ENCODE measurements around the gene SYMPK.
"Not testable (repeated sequence)": the region's sequence is repeated elsewhere in the genome, so short reads cannot be mapped to it uniquely, and the experiment has no call there.

Gene SYMPK

GRCh38 chr19:45862564-45863334 is at the start of gene SYMPK:
Gene SYMPK (minus strand): TSS chr19:45863147. CDS start chr19:45854495, 8,652 bp downstream.
- DNase-seq, result peak; percentile 100

GRCh38 chr19:45911291-45911690 is 48.3 kb upstream of the SYMPK start:
- no peak for DNase-seq

GRCh38 chr19:45908956-45909355 is 46.0 kb upstream of the SYMPK start:
- DNase-seq, result no peak

- DNase-seq, result no peak
Measured at GRCh38 chr19:45906221-45906620, 43.3 kb upstream of the SYMPK start.

GRCh38 chr19:45905011-45905410 is 42.1 kb upstream of the SYMPK start:
- DNase-seq, result no peak

DNA sequence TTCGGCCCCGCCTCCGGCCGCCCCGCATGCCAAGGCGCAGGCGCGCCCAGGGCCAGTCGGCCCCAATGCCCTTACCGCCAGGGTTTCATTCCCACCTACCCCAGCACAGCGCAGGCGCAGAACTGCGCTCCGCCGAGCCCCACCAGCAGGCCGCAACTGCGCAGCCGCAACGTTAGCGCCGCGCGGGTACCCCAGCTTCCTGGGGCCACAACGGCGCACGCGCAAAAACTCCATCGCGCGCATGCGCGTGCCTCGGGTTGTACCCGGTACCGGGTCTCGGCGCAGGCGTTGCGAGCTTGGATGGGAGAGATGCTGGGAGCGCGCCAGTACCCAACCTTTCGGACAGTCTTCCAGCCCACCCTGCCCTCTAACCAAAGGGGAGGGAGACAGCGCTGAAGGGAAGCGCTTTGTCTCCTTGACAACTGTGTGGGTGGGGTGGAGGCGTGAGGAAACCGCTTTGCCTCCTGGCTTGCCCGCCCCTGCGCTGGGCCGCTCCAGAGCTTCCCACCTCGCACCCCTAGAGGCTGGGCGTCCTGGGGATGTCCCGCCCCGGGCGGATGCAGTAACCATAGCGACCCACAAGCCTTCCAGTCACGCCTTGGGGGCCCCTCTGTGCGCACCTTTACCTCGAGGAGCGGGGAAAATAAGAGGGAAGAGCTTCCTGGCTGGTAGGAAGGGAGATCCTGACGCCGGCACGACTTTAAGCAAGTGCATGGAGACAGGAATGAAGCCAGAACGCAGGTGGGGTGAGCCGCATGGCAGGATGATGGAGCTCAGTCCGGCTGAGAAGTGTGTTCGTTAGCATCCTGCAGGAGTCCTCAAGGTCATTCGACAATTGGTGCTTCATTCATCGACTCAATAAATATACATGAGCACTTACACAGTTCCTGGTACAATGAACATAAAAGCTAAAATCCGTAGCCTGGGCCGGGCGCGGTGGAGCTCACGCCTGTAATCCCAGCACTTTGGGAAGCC is 40.0 kb upstream of the SYMPK start:
- peak; percentile 100 for DNase-seq

DNA sequence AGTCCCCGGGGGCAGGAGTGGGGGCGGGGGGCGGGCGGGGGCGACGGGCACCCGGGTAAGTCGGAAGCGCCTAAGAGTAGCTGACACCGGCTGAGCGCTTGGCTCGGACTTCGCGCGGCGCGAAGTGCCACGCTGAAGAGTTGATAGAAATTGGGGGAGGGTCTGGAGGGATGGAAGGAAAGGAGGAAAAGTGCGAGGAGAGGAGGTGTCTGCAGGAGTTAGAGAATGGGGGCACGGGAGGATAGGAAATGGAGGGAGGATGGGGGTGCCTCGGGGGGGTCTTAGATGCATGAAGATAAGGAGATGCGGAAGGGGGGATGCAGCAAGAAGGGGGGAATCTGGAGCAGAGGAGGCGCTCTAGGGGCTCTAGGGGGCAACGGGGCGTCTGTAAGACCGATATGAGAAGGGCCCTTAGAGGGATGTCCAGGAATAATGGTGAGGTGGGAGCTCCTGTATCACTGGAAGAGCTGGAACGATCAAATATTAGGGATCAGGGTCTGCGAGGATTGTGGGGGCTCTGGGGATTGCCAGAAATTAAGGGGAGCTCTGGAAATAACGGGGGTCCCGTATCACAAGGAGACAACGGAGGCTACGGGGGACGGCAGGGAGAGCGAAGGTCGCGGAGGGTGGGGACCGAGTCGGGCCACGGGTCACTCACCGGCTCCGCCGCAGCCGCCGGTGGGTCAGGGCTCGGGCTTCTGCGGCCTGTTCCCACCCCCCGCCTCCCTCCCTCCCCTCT is 39.1 kb upstream of the SYMPK start, which contains the start of gene MYPOP:
Gene MYPOP, minus strand, starts transcription at position 702 of the 739 bp plus-strand sequence. CDS start 840 bp downstream, outside the sequence.
- DNase-seq, result no peak

DNA sequence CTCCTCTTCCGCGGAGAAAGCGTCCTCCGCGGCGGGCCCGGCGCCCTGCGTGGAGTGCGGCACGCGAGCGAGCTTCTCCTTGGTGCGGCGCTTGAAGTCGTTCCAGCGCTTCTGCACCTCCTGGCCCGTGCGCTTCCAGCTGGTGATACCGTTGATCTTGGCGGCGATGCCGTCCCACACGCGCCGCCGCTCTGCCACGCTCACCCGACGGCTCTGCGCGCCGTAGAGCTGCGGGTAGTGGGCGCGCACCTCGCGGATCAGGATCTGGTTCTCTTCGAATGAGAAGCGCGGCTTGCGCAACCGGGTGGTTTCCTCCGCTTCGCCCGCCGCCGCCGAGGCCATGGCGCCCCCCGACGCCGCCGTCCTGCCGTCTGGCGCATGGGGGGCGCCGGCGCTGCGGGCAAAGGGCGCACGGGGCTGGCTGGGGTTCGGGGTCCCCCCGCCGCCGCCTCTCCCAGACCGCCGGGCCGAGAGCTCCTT is 38.5 kb upstream of the SYMPK start:
- DNase-seq, result peak; percentile 70

- DNase-seq, result no peak
Measured at GRCh38 chr19:45900738-45901431, 37.9 kb upstream of the SYMPK start.

DNA sequence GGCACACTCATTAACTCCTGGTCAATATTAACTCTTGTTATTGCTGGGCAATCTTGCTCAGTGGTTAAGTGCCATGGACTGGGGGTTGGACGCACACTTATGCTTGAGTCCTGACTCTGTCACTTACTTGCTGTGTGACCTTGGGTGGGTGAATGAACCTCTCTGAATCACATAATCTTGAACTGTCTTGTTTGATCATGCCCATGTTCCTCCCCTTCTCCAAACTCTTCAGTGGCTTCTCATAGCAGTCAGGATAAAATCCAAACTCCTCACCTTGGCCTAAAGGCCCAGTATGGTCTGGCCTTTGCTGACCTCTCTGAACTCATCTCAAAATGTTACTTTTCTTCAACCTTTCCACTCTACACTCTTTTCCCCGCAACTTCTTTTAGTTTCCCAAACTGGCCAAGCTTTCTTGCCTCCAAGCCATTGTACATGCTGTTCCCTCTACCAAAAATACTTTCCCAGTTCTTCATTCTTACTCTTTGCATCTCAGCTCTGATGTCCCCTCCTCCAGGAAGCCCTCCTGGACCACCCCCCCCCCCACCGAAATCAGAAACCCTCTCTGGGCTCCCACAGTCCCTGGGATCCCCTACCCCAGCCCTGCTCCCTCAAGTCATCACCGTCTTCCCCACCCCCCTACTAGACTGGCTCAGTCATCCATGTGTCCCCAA is 37.1 kb upstream of the SYMPK start:
- DNase-seq, result no peak

- no peak for DNase-seq
Measured at GRCh38 chr19:45899253-45899652, 36.3 kb upstream of the SYMPK start.

DNA sequence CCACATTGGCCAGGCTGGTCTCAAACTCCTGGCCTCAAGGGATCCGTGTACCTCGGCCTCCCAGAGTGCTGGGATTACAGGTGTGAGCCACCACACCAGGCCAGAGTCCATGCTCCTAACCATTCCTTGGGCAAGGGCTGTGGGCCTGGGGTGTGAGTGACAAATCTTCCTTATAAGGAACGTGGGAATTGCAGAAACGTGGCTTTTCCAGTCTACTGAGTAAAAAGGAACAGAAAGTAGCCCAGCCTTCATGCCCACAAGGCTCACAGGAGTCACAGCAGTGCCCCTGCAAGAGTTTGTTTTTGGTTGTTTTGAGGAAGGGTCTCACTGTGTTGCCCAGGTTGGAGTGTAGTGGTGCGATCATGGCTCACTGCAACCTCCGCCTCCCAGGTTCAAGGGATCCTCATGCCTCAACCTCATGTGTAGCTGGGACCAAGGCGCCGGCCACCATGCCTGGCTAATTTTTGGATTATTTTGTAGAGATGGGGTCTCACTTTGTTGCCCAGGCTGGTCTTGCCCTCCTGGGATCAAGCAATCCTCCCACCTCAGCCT is 34.4 kb upstream of the SYMPK start:
- DNase-seq, result no peak

GRCh38 chr19:45895983-45896599 is 33.1 kb upstream of the SYMPK start:
- not testable (repeated sequence) for DNase-seq

GRCh38 chr19:45895519-45895972 is 32.6 kb upstream of the SYMPK start:
- DNase-seq, result no peak

- DNase-seq, result no peak
Measured at GRCh38 chr19:45890877-45891276, 27.9 kb upstream of the SYMPK start.

- DNase-seq, result no peak
Measured at GRCh38 chr19:45889210-45889885, 26.4 kb upstream of the SYMPK start.

DNA sequence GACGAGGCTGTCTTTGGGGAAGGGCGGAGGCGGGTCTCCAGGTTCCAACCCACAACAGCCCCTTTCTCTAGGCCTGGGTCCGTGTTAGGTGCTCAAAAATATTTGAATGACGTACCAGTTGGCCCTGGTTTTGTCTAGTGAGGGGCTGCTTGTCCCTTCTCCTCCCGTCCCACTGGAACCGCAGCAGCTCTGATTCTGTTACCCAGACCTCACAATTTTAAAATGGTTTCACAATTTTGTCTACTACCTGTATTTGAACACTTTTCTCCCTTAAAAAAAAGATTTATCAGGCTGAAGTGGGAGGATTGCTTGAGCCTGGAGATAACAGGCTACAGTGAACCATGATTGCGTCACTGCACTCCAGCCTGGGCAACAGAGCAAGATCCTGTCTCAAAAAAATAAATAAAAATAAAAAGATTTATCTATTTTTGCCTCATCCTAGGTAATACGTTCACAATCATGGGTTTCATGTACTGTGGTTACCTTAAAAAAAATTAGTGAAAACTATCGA is 24.3 kb upstream of the SYMPK start:
- no peak for DNase-seq

DNA sequence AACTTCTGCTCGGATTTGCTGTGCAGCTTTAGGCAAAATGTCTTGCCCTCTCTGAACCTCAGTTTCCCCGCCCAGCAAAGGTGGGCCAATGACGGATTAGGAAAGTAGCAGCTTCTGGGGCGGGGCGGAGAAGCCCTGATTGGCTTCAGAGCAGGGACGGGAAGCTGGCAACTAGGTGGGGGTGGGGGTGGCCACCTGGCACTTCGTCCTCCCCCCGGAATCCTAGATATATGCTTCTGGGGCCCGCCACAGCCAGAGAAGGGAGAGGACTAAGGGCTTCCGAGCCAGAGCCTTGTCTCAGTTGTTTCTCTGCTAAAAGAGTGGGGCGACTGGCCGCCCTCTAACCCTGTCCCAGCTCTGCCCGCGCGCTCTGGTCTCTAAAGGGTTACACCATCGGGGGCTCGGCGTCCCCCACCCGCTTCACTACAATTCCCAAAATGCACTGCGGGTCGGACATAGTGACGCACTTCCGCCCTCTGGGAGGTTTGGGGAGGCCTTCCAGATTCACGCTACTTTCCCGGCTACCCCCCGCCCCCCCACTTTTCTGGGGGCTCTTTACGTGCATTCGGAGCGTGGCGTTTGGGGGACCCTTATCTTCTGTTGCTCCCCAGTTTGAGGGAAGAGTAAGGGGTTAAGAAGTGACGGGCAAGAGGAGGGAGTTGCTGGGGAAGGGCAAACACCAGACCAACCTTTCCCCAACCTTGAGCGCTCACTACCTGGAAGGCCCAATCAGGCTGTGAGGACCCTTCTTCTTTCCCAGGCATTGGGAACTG is 23.7 kb upstream of the SYMPK start:
- DNase-seq, result peak; percentile 96
